Lower leg skin (tissue), 3 donors: ENCODE data around the gene CAB39.

Experiments
- CTCF ChIP-seq, 3 donors: fragments of 450-650 bp; IDR thresholded peaks; one replicate each; pipeline ENCODE4 v1.5.1; 2016; ENCODE audit warnings: antibody characterized with exemption in 3 of 3, mild to moderate bottlenecking in 3 of 3, moderate library complexity in 2 of 3
- POLR2A ChIP-seq, 2 donors: fragments of 450-650 bp; IDR thresholded peaks; one replicate each; pipeline ENCODE4 v1.6.1; 2016 to 2017; ENCODE audit warnings: antibody characterized with exemption in 2 of 2, mild to moderate bottlenecking in 1 of 2, moderate library complexity in 1 of 2

- TF ChIP-seq CTCF (IDR thresholded peaks at IDR 0.05) (no peak), POLR2A (IDR thresholded peaks at IDR 0.05) (no peak)
Measured at GRCh38 chr2:230685178-230685577, 27.5 kb upstream of the CAB39 start.
